ENCODE results near the gene DNAH6. TPM values are rescaled to one million over a fixed set of nuclear protein-coding genes. Genes with fewer than 3 reads are reported as not detected.
"Not testable (repeated sequence)": the region's sequence is repeated elsewhere in the genome, so short reads cannot be mapped to it uniquely, and the experiment has no call there.

Gene DNAH6, protein sequence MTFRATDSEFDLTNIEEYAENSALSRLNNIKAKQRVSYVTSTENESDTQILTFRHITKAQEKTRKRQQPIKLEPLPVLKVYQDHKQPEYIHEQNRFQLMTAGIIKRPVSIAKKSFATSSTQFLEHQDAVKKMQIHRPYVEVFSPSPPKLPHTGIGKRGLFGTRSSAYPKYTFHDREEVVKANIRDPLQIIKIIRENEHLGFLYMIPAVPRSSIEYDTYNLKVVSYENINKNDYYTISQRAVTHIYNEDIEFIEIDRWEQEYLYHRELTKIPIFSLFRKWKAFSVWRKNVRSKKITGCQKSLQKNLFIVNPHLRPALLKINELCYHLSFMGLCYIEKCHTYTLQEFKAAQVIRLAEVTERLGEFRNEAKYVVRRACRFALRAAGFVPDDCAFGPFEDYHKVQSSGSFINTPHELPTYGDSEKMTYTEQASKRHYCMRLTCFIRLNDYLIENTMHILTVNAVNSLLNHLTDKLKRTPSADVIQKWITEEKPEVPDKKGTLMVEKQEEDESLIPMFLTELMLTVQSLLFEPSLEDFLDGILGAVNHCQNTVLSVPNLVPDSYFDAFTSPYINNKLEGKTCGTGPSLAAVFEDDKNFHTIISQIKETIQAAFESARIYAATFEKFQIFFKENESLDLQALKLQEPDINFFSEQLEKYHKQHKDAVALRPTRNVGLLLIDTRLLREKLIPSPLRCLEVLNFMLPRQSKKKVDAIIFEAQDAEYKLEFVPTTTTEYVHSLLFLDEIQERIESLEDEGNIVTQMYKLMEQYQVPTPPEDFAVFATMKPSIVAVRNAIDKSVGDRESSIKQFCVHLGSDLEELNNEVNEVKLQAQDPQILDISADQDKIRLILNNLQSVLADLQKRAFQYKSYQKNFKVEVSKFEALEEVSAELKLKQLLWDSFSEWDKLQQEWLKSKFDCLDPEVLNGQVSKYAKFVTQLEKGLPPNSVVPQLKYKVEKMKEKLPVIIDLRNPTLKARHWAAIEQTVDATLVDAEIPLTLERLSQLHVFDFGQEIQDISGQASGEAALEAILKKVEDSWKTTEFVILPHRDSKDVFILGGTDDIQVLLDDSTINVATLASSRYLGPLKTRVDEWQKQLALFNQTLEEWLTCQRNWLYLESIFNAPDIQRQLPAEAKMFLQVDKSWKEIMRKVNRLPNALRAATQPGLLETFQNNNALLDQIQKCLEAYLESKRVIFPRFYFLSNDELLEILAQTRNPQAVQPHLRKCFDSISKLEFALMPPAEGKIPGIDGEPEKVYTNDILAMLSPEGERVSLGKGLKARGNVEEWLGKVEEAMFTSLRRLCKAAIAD (N-terminal part only)
- total RNA-seq (1 to 10 TPM; 1.3 to 3.4 TPM), polyA plus RNA-seq (ENCODE audit: insufficient read length in 6 of 6) (1 to 10 TPM; 2.4 to 6.2 (median 4.0) TPM)
- long read RNA-seq, donor 1, result 0 reads
- long read RNA-seq, donor 2, result 0 reads
- long read RNA-seq, donor 3, result 0 reads
- long read RNA-seq, donor 4, result 0 reads
- long read RNA-seq, donor 5, result 0 reads
- long read RNA-seq, donor 6, result 0 reads
- long read RNA-seq, donor 7, result 0 reads
- long read RNA-seq, donor 8, result 0 reads
- long read RNA-seq, donor 9, result 0 reads
- long read RNA-seq, donor 10, result 0 reads
- long read RNA-seq, donor 11, result 0 reads
- long read RNA-seq, donor 12, result 0 reads

- intact Hi-C loops (cut with DNase I), result no loop called here
- peaks cover 0 to 3% of the 10 kb centered on the region in 2 donors for H3K9me3 ChIP-seq
- H3K4me1 ChIP-seq, result peaks cover 0 to 3% of the 10 kb centered on the region in 2 donors
- ATAC-seq, result peak; percentile 100
- peak within 1 kb of the TSS; percentile 25 to 31 for H3K4me3 ChIP-seq
- H3K27me3 ChIP-seq, result no peaks in the 10 kb centered on the region
- H3K36me3 ChIP-seq, result no peaks in the 10 kb centered on the region
- no peak for TF ChIP-seq CTCF (IDR thresholded peaks at IDR 0.05)
- DNase-seq, result peak; percentile 92 to 98 (median 94)
- peak within 1 kb of the TSS; percentile 34 to 59 for H3K27ac ChIP-seq
Measured at GRCh38 chr2:84516234-84516986, at the start of gene DNAH6. TSS of gene DNAH6 (plus strand) at chr2:84516498. CDS start at chr2:84517827, 1,329 bp downstream.

DNA sequence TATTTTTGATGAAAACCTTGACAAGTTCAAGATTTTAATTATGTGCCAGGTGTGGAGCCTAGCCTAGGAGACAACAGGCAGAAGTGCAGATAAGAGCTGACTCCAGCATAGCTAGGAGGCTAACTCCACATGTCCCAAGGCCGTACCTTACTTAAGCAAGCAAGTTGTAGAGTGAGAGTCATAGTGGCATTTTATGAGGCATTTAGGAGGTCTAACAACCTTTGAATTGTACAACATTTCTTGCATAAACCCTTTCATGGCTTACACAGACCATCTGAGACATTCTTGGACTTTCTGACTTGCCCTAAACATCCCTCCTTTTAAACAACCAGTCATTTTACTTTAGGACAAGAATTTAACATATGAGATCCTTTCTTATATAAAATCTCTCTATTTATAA, 48.9 kb upstream of the DNAH6 start:
- ATAC-seq, result no peak
- no peak for DNase-seq
- no peaks in the 10 kb centered on the region for H3K36me3 ChIP-seq
- TF ChIP-seq CTCF (IDR thresholded peaks at IDR 0.05), result no peak
- H3K4me3 ChIP-seq, result no peak overlapping the region
- H3K4me1 ChIP-seq, result no peaks in the 10 kb centered on the region
- H3K27ac ChIP-seq, result no peak overlapping the region
- intact Hi-C loops (cut with DNase I), result no loop called here
- H3K27me3 ChIP-seq, result no peaks in the 10 kb centered on the region
- H3K9me3 ChIP-seq, result peaks cover 0 to 22% of the 10 kb centered on the region in 2 donors

GRCh38 chr2:84472423-84472822, 43.9 kb upstream of the DNAH6 start:
- H3K27me3 ChIP-seq; H3K36me3 ChIP-seq; H3K27ac ChIP-seq; intact Hi-C loops (cut with DNase I); ATAC-seq; H3K4me3 ChIP-seq; H3K4me1 ChIP-seq: not testable (repeated sequence)
- DNase-seq, result peak in 2 of 4 donors; percentile 41 to 71
- H3K9me3 ChIP-seq, result peaks cover 0 to 20% of the 10 kb centered on the region in 2 donors

DNA sequence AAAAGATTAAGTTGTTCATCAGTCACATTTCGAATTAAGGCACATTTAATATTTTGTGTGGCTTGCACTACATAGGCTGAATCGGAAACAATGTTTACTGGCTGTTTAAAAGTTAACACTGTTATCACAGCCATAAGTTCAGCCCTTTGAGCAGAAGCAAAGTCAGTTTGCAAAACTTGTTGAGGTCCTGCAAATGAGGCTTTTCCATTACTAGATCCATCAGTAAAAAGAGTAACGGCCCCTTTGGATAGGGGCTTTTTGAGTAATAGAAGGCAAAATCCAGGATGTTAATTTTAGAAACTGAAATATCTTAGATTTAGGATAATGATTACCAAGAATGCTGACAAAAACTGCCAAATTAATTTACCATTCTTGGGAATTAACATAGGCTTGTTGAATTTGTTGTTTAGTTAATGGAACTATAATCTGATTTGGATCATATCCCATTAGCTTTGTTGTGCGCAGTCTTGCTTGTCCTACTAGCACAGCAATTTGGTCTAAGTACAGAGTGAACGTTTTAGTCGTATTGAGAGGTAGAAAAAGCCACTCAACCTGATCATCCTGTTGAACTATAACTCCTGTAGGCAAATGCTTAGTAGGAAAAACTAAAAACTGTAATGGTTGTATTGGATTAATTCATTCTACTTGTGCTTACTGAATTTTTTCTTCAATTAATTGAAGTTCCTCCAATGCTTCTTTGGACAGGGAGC, 43.3 kb upstream of the DNAH6 start:
- Histone ChIP-seq H3K27me3 (no peaks in the 10 kb centered on the region), H3K4me3 (no peak overlapping the region), H3K36me3 (no peaks in the 10 kb centered on the region), H3K27ac (no peak overlapping the region), H3K4me1 (no peaks in the 10 kb centered on the region), H3K9me3 (peaks cover 0 to 23% of the 10 kb centered on the region in 2 donors)
- DNase-seq (peak in 1 of 4 donors; percentile 42), ATAC-seq (no peak)
- no peak for TF ChIP-seq CTCF (IDR thresholded peaks at IDR 0.05)
- intact Hi-C loops (cut with DNase I), result no loop called here

Data from left lung (tissue), 14 donors.